Dedifferentiated amniotic fluid mesenchymal stem cell (primary cell): ENCODE measurements around the gene CBX8.

ENCODE experiments used
- DNase-seq: peaks from one replicate; pipeline ENCODE4 v3.0.0-alpha.2; 2016; ENCODE audit errors: extremely low spot score

Gene CBX8

DNA sequence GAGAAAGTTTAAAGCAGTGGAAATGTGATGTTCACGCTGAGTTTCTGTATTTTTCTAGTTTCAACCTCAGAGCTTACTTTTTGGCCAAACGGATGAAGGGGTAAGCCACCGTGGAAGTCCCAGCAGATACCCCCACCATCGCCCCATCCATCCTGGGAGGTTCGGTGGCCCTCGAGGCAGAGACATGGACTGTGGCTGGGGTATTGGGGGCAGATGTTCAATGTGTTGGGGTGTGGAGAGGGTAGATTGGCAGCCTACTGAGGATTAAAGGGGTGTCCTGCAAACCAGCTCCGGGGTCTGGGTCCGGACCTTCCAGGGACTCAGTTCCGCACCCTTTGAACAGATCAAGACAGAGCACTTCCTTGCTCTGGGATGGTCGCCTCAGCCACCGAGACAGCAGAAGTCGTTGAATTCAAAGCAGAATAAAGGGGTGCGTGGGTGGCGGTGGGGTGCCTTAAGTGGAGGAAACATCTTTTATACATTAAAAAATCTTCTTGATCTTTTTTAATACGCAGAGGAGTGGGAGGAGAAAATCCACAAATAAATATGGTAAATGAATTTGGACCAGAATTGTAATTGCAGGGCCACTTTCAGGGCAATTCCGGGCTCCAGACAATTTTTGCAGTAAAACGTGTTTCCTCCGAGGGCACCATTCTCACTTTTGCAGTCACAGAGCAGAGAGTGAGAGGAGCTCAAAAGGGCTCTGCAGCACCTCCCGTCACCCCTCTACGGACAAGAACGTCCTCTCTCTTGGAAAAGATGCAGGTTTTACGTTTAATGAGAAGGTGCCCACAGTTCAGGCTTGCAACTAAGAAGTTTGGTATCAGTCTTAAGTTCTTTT, 8.2 kb upstream of the CBX8 start:
- DNase-seq: no peak

DNA sequence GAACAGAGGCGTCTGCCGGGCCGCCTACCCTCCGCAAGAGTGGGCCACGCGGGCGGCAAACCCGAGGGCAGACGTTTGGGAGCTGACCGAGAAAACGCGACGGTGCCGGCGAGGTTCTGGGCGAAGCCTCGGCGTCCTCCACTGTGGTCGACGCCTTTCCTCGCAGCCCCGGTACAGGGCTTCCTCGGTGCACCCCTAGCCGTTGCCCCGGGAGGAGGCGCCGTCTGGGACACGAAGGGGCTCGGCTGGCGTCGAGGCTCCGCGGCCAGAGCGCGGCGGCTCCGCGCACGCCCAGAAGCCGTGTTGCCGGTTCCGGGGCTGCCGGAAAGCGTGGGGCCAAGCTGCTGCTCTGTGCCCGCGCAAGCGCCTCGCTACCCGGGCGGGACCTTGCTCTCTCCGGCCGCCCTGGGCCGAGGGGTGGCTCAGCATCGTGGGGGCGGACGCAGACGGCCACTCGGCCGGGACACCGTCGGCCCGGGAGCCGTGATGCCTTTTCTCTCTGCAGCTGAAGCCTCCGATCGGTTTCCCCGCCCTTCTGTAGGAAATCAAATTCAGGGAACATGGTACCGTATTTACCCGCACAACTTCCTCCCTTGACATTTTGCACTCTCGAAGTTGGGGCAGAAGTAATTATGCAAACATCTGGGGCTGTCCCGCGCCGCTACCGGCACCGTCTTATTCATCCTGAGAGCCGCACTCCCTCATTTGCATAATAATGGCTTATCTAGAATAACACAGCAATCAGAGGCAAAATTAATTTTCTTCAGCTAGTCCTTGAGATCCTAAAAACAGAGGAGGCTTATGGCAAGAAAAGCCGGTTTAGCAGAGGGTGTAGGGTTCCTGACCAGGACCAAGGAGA, 7.3 kb upstream of the CBX8 start:
- no peak for DNase-seq

DNA sequence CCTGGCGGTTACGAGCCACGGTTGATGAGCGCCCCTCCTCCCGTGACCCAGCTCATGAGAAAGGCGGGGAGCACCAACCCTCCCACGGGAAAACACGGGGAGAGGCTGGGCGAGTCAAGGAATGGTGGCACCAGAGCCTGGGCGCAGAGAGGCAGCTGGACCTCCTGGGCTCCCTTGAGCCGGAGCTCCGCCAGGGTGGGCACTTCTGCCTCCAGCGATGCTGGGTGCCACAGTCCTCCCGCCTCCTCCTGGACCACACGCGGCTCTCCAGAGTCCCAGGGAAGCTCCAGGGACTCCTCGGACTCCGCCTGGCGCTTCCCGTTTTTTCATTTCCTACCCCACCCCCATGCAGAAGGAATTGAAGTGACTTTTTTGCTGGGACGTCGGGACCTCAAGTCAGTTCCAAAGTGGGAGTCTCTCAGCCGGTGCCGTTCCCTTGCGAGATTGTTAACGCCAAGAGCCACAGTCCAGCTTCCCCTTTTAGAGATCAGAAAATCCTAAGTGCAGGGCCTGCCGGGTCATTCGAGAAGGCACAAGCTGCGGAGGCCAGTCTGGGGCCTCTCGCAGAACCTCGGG, 6.6 kb upstream of the CBX8 start:
- no peak for DNase-seq

DNA sequence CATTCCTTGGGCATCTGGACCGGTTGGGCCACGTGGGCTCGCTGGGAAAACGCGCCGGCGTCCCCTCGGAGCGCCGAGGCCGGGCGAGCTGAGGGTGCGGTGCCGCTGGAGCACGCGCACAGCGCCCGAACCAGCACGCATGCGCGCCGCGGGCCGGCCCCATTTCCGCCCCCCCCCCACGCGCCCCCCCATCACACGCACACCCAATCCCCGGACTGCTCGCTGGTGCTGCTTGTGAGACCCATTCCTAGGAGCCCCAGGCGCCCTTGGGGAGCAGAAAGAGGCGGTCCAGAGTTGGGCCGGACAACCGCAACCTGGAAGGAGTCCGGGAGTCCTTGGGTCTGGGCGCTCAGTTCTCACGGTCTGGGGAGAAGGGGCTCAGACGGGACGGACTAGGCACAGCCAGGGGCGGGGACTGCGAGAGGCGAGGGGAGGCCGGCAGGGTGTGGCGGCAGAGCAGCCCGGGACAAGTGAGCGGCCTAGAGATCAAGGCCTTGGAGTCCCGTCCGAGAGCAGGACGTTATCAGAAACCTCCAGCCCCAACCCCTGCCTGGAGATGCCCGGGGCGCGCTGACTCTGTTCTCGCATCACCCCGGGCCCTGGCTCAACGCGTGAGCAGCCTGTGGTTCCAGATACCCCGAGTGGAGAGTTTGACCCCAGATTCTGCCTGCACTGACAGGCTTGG, 6.0 kb upstream of the CBX8 start:
- DNase-seq: no peak

DNA sequence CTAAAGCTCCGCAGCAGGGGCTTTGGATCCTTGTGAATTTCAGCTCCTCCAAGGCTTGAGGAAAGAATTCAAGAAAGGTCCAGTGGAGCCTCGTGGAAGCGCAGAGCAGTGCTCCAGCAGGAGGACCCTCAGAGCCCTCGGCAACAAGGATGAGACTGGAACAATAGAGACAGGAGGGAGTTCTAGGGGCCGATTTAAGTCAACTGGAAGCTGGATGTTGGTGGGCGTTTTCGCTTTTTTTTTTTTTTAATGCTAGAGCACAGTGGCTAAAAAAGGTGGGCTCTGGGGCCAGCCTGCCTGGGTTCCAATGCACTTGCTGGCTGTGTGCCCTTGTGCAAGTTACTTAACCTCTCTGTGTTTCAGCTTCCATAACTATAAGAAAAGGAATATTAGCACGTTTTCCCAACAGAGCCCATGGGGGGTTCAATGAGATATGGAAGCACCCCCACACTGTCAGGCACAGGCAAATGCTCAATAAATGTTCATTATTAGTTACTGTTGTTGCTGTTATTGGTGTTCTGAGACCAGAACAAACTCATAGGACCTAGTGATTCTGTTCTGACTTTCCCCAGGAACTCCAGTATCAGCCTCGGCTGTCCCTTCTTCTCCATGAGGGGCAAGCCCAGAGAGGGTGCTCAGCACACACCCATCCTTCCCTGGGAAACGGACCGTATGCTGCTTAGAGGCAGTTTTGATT, 5.3 kb upstream of the CBX8 start:
- DNase-seq: no peak

DNA sequence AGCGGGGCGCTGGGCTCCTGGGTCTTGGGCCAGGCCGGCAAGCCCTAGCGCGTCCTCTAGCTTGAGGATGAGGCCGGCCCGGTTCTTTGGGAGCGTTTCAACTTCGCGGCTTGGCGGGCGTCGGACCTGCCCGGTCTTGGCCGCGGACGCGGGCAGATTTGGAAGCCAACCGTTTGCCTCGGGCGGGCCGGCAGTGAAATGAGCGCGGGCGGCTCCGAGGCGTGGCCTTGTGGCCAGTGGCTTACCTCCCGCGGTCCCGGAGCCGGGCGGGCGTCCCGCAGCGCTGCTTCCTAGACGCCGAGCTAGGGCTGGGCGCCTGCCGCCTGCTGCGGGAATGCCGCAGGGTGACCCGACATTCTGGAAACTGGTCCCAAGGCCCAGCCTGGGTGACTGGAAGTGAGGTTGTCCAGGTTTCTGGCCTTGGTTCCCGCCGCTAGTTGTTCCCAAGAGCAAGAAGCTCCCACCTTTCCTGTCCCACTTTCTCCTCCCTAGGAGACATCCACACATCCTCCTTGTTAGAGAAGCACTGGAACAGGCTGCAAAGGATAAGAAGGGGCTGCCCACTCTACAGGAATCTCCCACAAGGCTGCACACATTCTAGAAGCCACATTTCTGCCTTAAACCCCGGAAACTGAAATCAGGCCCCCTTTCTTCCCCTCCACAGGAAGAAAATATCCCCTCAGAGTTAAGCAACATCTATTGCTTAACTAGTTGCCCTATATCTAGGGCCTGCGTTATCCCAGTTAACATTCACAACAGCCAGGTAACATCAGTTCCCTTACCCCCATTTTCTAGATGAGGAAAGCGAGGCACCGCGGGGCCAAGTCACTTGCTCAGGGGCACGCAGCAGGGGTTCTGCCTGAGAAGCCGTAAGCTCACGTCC, 4.5 kb upstream of the CBX8 start:
- DNase-seq: no peak

DNA sequence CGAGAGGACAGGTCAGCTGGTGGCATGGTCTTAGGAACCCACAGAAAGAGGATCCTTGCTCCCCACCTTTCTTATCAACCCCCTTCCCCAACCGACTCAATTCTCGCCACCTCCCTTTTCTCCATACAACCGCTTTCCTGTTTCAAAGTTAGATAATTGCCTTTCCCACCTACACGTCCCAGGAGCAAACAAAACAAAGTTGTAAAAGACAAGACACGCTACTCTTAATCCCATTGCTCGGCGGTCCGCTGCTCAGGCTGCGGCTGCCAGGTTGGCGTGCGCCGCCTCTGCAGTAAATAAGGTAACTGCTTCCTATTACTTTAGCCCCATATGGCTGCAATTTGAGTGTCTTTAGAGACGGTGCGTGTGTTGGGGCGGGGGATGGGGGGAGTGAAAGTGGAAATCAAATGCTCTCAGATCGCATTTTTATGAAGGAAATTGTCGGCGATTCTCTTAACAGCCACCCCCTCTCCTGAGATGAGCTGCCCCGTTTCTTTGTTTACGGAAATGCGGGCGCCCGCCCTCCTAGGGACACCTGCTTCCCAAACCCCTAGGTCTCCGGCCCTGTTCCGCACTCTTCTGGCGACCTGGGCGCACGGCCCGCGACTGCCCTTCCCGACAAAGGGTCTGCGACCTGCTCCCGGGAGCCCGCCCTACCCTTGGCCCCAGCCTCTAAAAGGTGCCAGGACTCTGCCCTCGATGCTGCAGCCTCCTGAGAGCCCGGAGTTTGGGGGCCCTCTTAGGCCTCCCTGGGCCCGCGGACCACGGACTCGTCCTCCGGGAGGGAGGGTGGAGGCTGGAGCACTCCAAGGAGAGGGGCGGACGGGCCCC, 3.7 kb upstream of the CBX8 start:
- no peak for DNase-seq

DNA sequence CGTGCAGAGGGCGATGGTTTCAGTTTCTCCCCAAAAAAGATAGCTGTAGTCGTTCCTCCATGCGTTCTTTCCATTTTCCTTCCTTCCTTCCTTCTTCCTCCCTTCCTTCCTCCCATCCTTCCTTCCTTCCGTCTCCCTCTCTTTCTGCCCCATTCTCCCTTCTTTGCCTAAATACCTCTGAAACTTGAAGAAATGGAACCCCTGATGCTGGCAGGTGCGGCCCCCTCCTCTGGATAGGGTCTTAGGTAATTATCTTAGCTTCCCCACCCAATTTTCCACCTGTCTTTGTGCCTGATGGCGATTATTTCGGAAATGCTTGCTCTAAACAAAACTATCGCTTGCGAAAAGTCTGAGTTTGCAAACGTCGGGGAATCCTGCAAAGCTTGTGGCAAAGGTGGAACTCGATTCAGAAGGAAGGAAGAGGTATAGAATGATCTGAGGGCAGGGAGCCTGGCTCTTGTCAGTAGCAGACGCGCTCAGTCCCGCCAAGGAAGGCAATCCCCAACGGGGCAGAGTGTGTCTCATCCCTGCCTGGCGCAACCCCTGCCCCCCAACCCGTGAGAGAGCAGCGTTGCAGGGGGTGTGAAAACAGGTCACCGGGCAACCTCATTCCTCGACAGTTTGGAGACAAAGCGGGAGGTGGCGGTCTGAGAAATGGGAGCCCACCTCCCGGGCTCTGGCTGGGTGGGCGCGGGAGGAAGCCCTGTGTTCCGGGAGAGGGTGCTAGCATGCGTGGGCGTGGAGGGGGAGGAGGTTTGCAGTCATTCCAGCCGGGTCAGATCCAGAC, 2.9 kb upstream of the CBX8 start:
- DNase-seq: no peak

DNA sequence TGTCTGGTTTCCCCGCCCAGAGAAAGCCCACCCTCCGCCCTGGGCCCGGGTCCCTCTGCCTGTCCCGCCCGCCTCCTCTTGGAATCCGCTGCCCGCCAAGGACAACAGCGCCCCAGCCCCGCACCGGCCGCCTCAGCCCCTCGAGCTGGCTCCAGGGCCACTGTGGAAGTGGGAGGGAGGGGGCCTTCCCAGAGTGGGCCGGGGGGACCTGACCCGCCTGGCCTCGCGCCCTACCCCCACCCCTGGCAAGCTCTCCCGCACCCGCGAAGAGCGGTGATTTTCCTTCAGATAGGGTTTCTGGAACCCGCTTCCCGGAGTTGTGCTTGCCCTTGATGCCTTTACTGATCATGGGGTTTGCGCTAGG, 2.3 kb upstream of the CBX8 start:
- no peak for DNase-seq

DNA sequence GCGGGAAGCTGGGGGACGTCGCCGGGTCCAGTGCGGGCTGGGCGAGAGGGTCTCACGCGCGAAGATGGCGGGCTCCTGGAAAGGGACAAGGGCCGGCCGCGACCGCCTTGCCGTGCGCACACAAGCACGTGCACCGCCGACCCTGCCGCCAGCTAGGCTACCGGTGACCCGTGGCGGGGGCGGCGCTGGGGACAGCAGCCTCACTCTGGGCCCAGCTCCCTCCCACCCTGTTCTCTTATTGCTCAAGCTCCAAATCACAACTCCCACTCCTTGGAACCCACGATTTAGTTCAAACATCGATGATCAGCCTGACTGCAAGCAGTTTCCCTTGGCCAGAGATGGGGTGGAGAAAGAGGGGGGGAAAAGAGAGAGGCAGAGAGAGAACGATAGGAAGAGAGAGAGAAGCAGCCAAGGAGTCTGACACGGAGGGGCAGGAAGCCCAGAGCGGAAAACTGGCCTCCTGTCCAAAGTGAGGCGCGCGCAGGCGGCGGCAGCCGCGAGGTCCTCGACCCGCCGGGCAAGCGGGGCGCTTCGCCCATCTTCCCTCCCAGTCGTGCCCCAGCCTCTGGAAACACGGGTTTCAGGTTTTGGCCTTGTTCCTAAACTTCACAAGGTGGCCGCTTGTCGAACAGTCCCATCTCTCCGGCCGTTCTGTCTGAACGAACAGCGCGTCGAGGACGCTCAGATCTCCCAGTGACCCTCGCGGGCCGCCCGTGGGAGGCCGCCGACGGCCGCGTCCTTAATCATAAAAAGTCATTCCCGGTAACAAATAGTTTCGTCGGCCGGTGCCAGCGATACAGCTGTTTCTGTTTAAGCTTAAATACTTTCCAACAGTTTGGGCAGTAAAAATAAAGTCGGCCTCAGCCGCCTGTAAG, 1.7 kb upstream of the CBX8 start:
- DNase-seq: peak; percentile 47

DNA sequence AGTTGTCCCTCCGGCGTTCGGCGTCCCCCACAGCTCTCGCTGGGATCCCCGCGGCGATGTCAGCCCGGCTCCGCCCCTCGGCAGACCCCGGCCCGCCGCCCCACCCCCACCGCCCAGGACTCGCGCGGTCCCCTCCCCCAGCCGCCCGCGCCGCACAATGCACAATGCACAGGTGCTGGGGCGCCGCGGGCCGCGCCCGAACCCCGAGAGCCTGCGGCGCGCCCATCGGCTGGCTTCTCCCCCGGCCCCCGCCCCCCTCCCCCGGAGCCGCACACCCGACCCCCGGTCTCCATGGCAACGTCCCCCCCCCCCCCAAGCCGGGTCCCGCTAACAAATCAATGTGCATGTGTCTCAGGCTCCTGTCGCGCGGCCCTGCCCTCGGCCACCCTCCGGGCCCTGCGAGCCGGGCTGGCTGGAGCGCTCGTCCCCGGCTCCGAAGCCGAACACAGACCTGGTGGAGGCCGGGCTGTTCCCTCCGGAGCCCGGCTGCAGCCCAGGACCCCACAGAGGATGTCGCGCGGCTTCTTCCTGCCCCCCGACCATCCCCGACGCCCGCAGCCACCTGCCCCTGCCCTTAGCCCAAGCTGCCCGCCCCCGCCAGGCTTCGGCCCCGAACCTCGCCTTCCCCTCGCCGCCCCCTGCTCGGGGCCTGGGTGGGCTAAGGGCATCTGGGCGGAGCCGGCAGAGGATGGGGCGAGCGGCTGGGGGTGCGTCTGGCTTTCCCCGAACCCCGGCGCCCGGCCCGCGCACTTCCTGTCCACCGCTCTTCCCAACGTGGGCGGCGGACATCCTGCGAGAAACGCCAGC, 818 bp upstream of the CBX8 start:
- no peak for DNase-seq

DNA sequence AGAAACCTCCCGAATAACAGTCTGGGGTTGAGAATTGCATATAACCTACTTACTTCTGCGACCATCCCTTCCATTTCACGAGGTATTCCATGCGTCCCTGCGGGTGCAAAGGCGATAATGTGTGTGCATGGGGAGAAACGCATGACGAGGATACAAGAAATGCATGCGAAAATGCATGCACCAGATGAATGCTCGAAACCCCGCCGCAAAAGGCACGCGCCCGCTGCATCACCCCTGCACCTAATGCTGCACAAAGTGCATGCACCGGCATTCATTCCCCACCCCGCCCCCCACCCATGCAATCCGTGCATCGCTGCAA, 474 bp downstream of the CBX8 start:
- DNase-seq: no peak

DNA sequence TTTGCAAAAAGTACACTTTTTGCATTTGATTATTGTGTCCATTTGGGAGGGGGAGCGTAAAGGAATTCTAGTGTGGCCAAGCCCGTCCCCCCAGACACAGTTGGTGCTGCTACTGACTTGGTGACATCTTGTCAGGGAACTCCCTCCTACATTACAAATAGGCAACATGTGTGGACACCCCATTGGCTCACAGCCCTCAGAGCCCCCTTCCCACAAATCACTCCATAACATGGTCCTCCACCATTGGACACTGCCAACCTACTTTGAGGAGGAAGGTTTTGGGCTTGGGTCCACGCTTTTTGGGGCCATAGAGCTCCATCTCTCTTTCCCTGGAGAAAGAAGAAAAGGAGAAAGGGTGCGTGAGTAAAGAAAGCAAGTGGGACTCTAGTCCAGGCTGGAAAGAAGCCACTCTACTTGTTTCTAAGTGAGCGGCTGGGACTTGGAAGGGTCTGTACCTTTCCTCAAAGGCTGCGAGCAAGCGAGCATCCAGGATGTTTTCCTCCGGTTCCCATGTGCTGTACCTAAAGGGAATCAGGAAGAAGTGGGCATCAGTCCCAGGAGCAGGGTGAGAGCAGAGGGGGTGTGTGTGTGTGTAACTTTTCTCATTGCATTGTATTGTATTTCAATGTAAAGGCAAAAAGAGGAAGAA, 958 bp downstream of the CBX8 start:
- DNase-seq: no peak

DNA sequence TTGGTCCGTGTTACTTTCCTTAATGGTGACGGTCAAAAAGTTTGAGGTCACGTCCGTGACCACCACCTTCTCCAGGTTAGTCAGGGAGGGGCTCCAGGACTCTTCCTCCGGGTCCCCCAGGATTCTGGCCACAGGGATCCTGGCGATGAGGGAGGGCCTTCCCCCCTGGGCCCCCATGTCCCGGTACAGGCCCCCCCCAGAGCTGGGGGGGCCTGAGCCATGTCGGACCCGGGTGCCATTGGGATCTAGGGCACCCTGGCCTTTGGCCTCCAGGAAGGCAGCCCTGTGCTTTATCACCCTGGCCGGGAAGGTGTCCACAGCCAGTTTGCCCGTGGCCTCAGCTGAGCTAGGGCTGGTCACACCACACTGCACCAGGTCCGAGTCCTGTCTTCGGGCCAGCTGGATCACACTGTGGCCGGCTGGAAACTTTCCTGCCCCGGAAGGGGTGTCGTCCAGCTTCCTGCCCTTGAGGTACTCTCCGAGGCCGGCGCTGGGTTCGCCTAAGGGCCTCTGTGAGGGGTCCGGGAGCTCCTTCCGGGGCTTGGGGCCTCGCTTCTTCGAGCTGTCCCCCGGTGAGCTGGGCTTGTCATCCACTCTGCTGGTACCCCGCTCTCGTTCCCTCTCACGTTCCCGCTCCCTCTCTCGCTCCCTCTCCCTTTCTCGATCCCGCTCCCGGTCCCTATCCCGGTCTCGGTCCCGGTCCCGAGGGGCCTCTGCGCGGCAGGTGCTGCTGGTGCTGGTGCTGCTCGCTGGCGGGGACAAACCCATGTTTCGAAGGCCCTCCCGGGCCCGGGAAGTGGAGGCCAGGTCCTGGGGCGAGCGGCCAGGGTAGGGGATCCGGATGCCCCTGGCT, 2.0 kb downstream of the CBX8 start:
- DNase-seq: no peak

DNA sequence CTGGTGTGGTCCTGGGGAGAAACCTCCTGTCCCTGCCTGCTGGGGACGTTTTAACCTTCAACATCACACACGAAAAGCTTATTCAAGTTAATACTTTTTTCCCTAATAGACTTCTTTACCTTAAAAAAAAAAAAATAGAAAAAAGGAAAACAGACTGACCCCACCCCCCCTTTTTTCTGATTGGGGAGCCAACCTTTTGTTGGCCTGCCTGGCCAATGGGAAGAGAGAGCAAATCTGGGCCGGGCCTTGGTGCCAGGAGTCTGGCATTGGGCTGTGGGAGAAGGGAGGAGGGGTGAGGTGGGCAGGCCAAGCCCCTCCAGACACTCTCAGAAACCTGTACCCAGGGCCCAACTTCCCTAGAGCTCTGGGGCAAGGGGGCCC, 3.0 kb downstream of the CBX8 start:
- DNase-seq: peak; percentile 21
